ENCODE data around the gene MYOM3.

The MYOM3 gene

DNA sequence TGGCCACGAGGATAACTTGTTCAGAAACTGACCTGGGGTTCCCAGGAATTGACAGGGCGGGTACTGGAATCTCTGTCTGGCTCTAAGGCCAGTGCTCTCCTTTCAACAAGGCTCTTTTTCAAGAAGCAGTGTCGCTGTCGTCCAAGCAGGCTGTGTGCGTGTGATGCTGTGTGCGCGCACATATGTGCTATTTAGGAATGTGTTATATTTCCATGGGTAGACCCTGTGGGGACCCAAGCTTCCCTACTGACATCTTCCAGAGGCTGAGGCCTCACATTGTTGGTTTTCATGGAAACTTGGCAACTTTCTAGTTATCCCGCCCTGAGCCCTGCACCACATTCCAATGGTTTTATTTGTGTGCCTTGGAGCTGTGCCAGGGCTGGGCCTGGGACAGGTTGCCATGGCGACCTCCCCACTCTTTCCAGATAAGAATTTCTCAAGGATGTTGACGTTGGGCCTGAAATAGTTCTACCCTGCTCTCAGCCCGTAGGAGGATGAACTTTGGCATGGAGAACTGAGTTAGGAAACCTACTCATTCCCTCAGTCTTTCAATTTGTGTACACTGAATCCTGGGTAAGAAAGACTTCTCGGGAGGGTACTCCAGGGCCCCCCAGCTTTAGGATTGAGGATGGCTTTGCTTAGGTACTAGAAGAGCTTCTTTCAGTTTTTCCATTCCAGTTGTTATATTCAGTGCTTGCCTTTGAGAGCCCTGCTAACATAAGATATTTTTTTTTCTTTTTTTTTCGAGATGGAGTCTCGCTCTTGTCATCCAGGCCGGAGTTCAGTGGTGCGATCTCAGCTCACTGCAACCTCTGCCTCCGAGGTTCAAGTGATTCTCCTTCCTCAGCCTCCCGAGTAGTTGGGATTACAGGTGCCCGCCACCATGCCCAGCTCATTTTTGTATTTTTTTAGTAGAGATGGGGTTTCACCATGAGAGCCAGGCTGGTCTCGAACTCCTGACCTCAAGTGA is 93.0 kb downstream of the MYOM3 start:
- TF ChIP-seq TAF1 (IDR thresholded peaks at IDR 0.05; ENCODE audit: low read depth) (no peak), YY1 (IDR thresholded peaks at IDR 0.05; ENCODE audit: low read depth) (no peak), TCF12 (IDR thresholded peaks at IDR 0.05; ENCODE audit: low read depth) (peak; percentile 45), REST (IDR thresholded peaks at IDR 0.05; ENCODE audit: low read depth) (no peak), EP300 (IDR thresholded peaks at IDR 0.05; ENCODE audit: borderline replicate concordance) (peak; percentile 67; the same call in 1 of the 2 replicates), EGR1 (IDR thresholded peaks at IDR 0.05) (no peak), CREB1 (IDR thresholded peaks at IDR 0.05; ENCODE audit: low read depth) (no peak), RAD21 (IDR thresholded peaks at IDR 0.05; ENCODE audit: low read depth) (peak; percentile 15), ZBTB7A (IDR thresholded peaks at IDR 0.05; ENCODE audit: low read depth) (no peak), CEBPB (IDR thresholded peaks at IDR 0.05) (peak; percentile 4; the same call in 1 of the 2 replicates), TEAD4 (IDR thresholded peaks at IDR 0.05) (peak; percentile 84), FOXM1 (IDR thresholded peaks at IDR 0.05; ENCODE audit: borderline replicate concordance, low read depth) (no peak), NFIC (IDR thresholded peaks at IDR 0.05) (peak; percentile 97), MAX (IDR thresholded peaks at IDR 0.05) (peak; percentile 60)
- TF ChIP-seq, protein P1, sequence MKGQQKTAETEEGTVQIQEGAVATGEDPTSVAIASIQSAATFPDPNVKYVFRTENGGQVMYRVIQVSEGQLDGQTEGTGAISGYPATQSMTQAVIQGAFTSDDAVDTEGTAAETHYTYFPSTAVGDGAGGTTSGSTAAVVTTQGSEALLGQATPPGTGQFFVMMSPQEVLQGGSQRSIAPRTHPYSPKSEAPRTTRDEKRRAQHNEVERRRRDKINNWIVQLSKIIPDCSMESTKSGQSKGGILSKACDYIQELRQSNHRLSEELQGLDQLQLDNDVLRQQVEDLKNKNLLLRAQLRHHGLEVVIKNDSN (IDR thresholded peaks at IDR 0.05) = no peak

DNA sequence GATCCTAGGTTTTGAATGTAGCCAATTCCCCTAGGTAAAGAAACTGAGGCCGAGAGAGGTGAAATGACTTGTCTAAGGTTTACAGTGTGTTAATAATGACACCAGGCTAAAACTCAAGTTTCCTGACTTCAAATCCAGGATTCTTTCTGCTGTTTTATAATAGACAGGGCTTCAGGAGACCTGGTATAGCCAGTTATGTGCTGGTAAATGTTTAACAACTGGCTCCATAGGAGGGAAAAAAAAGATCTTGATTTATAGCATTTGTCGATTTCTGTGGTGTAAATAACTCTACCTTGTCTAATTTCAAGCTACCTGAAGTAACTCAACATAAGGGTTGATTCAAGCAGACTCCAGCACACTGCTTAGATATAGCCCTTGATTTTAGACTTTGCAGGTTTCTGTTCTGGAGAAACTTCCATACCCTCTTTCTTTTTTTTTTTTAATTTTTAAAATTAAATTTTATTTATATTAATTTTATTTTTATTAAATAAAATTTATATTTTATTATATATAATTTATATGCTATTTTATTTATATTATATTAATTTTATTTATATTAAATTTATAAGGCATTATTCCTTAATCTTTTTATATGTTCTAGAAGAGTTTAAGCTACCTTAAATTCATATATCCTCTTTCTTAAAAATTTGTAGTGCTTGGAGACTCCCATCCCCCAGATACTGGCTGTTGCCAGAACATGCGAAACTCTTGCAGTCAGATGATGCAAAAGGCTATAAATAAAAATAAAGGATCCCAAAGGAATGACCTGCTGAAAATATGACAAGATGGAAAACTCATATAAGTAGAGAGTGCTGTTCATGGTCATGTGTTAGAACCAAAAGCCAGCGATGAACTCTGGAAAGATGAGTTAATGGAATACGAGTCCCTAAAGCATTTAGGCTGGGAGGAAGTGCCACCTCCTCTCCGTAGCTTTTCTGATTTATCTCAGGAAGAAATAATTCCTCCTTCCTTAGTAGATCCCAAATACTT is 96.4 kb downstream of the MYOM3 start:
- TF ChIP-seq YY1 (IDR thresholded peaks at IDR 0.05; ENCODE audit: low read depth) = no peak
- TF ChIP-seq NFIC (IDR thresholded peaks at IDR 0.05) = no peak
- no peak for TF ChIP-seq TCF12 (IDR thresholded peaks at IDR 0.05; ENCODE audit: low read depth)
- no peak for TF ChIP-seq TAF1 (IDR thresholded peaks at IDR 0.05; ENCODE audit: low read depth)
- TF ChIP-seq CREB1 (IDR thresholded peaks at IDR 0.05; ENCODE audit: low read depth) = no peak
- no peak for TF ChIP-seq REST (IDR thresholded peaks at IDR 0.05; ENCODE audit: low read depth)
- no peak for TF ChIP-seq MAX (IDR thresholded peaks at IDR 0.05)
- no peak for TF ChIP-seq CEBPB (IDR thresholded peaks at IDR 0.05)
- TF ChIP-seq TEAD4 (IDR thresholded peaks at IDR 0.05) = no peak
- TF ChIP-seq EP300 (IDR thresholded peaks at IDR 0.05; ENCODE audit: borderline replicate concordance) = no peak
- no peak for TF ChIP-seq RAD21 (IDR thresholded peaks at IDR 0.05; ENCODE audit: low read depth)
- no peak for TF ChIP-seq ZBTB7A (IDR thresholded peaks at IDR 0.05; ENCODE audit: low read depth)
- no peak for TF ChIP-seq EGR1 (IDR thresholded peaks at IDR 0.05)
- no peak for TF ChIP-seq FOXM1 (IDR thresholded peaks at IDR 0.05; ENCODE audit: borderline replicate concordance, low read depth)
- TF ChIP-seq, protein P1 (IDR thresholded peaks at IDR 0.05) = no peak

DNA sequence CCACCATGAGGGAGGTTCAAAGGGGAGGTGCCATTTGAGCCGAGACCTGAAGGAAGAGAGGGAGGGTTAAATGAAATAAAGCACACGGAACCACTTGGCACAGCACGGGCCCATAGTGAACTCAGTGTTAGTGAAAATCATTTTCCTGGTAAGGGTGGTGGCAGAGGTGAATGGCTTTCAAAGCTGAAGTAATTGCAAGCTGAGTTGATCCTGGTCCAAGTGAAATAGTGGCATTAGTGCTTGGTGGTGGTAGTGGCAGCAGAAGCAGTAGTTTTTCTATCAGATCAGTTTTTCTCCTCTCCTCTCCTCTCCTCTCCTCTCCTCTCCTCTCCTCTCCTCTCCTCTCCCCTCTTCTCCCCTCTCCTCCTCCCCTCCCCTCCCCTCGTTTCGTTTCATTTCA is 101.3 kb downstream of the MYOM3 start:
- TF ChIP-seq CEBPB (IDR thresholded peaks at IDR 0.05) = no peak
- no peak for TF ChIP-seq FOXM1 (IDR thresholded peaks at IDR 0.05; ENCODE audit: borderline replicate concordance, low read depth)
- TF ChIP-seq EP300 (IDR thresholded peaks at IDR 0.05; ENCODE audit: borderline replicate concordance) = no peak
- no peak for TF ChIP-seq CREB1 (IDR thresholded peaks at IDR 0.05; ENCODE audit: low read depth)
- no peak for TF ChIP-seq EGR1 (IDR thresholded peaks at IDR 0.05)

DNA sequence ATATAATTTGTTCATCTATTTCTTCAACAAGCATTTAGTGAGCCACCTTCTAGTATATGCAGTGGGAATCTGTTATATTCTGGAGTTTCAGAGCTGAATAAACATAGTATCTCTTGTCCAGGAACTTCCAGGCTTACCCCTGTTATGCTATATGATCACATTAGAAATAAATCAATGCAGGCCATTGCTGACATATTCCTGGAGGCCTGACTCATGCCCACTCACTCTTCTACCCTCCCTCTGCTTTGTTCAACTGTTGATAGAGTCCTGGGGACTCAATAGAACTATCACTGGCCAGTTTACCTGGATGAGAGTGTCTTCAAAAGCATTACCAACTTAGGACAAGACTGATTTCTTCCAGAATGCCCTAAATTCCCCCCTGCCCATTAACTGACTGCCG is 102.5 kb downstream of the MYOM3 start:
- peak; percentile 53; the same call in 1 of the 2 replicates for TF ChIP-seq TCF12 (IDR thresholded peaks at IDR 0.05; ENCODE audit: low read depth)
- 0 out of 2 replicates have a peak, but pooled peaks have one; percentile 13 for TF ChIP-seq MAX (IDR thresholded peaks at IDR 0.05)
- TF ChIP-seq FOXM1 (IDR thresholded peaks at IDR 0.05; ENCODE audit: borderline replicate concordance, low read depth) = no peak
- TF ChIP-seq TEAD4 (IDR thresholded peaks at IDR 0.05) = peak; percentile 97
- peak; percentile 53; the same call in 1 of the 2 replicates for TF ChIP-seq NFIC (IDR thresholded peaks at IDR 0.05)

All from Ishikawa (cell line).